Gastroesophageal sphincter (tissue), 3 donors: ENCODE results near the gene CDC34.

Experiments
- POLR2A ChIP-seq, 2 donors: fragments of 450-650 bp; IDR thresholded peaks; one replicate each; pipeline ENCODE4 v1.6.1; 2017; ENCODE audit warnings: antibody characterized with exemption in 2 of 2, mild to moderate bottlenecking in 2 of 2, moderate library complexity in 1 of 2
- TF ChIP-seq, protein P1 (sequence below), 4 experiments: fragments of 200-600 bp in 2 of 4; fragments of 450-650 bp in 2 of 4; sonication (generic) in 1 of 4; IDR thresholded peaks; one replicate each; pipeline ENCODE4 v1.5.1; 2017 to 2019; ENCODE audit warnings: antibody characterized with exemption in 4 of 4, mild to moderate bottlenecking in 2 of 4, moderate library complexity in 2 of 4

- TF ChIP-seq, protein P1, sequence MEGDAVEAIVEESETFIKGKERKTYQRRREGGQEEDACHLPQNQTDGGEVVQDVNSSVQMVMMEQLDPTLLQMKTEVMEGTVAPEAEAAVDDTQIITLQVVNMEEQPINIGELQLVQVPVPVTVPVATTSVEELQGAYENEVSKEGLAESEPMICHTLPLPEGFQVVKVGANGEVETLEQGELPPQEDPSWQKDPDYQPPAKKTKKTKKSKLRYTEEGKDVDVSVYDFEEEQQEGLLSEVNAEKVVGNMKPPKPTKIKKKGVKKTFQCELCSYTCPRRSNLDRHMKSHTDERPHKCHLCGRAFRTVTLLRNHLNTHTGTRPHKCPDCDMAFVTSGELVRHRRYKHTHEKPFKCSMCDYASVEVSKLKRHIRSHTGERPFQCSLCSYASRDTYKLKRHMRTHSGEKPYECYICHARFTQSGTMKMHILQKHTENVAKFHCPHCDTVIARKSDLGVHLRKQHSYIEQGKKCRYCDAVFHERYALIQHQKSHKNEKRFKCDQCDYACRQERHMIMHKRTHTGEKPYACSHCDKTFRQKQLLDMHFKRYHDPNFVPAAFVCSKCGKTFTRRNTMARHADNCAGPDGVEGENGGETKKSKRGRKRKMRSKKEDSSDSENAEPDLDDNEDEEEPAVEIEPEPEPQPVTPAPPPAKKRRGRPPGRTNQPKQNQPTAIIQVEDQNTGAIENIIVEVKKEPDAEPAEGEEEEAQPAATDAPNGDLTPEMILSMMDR (IDR thresholded peaks at IDR 0.05): no peak
- no peak for TF ChIP-seq POLR2A (IDR thresholded peaks at IDR 0.05)
Observed at GRCh38 chr19:555474-555808, 23.9 kb downstream of the CDC34 start.
